Measurements from ENCODE around the gene SLC30A9. TPM values are rescaled to one million over a fixed set of nuclear protein-coding genes. Genes with fewer than 3 reads are reported as not detected.

The SLC30A9 gene
- total and polyA plus RNA-seq, 2 of the 13 experiments (the other 11 are each of a cell fraction or from before 2014, with no cell fraction given) = 27.5 to 72.8 TPM

DNA sequence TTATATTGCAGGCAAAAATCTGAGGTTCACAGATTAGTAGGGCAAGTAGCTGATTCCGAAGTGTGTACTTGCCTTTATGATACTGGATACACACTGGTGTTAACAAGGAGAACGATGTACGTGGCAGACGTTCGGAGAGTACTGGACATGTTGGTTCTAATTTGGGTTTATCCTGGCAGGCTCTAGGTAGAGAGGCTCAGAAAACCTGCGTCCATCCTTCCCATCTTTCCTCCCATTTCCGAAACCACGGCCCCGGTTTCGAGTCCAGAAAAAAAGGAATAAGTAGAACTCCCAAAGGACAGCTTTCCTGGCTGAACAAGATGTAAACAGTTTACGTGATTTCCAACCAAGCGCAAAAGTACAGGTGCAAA lies 351 bp upstream of the SLC30A9 start:
- ChIA-PET POLR2A (interaction anchor here (1.1 to 1.6 kb wide), 3 partner anchors 47 to 667 kb away, joined by 3 to 7 read pairs (median 3); partner anchors contain the start of genes ATP8A1 and TMEM33), CTCF (ENCODE audit: low intra/inter-chr PET ratio, low total read pairs) (no interaction called here)
- Histone ChIP-seq H3K36me3 (replicated peaks in 1 of 2; ENCODE audit: control insufficient read depth in 1 of 2, insufficient read depth in 2 of 2, low read length in 2 of 2) (no peaks in the 10 kb centered on the region), H2AFZ (ENCODE audit: low read length) (peak overlapping the region; percentile 98), H3K27ac (ENCODE audit: extremely low read length, insufficient read depth, low read length) (peak overlapping the region; percentile 54), H3K9me3 (ENCODE audit: low read length) (no peaks in the 10 kb centered on the region), H3K79me2 (ENCODE audit: insufficient read depth, low read length) (peaks cover 39% of the 10 kb centered on the region), H3K27me3 (ENCODE audit: control insufficient read depth in 1 of 2, insufficient read depth in 2 of 2, low read length in 2 of 2) (no peaks in the 10 kb centered on the region; a peak in 1 of 5 replicates), H3K9ac (ENCODE audit: insufficient read depth, low read depth, low read length) (peak overlapping the region; percentile 87), H4K20me1 (ENCODE audit: insufficient read depth, low read length) (peaks cover 5% of the 10 kb centered on the region; the same call in 1 of the 2 replicates), H3K4me3 (replicated peaks in 1 of 3; ENCODE audit: insufficient read depth in 1 of 3, low read depth in 2 of 3, low read length in 3 of 3) (peak overlapping the region; percentile 85 to 89 (median 89)), H3K4me1 (ENCODE audit: insufficient read depth, low read length) (peaks cover 23% of the 10 kb centered on the region), H3K4me2 (ENCODE audit: low read depth, low read length) (peak overlapping the region; percentile 90)
- TF ChIP-seq MYPOP (CRISPR knock-in tag; IDR thresholded peaks at IDR 0.05) (0 out of 2 replicates have a peak, but pooled peaks have one; percentile 3), ZNF878 (CRISPR knock-in tag; IDR thresholded peaks at IDR 0.05) (0 out of 2 replicates have a peak, but pooled peaks have one; percentile 12), HNF4A (CRISPR knock-in tag; IDR thresholded peaks at IDR 0.05) (no peak), SNAI1 (CRISPR knock-in tag; IDR thresholded peaks at IDR 0.05; ENCODE audit: borderline replicate concordance) (0 out of 2 replicates have a peak, but pooled peaks have one; percentile 11), DNMT1 (CRISPR knock-in tag; IDR thresholded peaks at IDR 0.05) (0 out of 2 replicates have a peak, but pooled peaks have one; percentile 4), YEATS2 (CRISPR knock-in tag; IDR thresholded peaks at IDR 0.05; ENCODE audit: borderline replicate concordance) (no peak), ZFYVE20 (CRISPR knock-in tag; IDR thresholded peaks at IDR 0.05; ENCODE audit: borderline replicate concordance, low read depth) (no peak), ZNF546 (CRISPR knock-in tag; conservative IDR thresholded peaks at IDR 0.05) (peak; percentile 14; the same call in 1 of the 2 replicates), GPN1 (CRISPR knock-in tag; IDR thresholded peaks at IDR 0.05; ENCODE audit: borderline replicate concordance) (no peak), ZIK1 (CRISPR knock-in tag; IDR thresholded peaks at IDR 0.05; ENCODE audit: borderline replicate concordance, low read depth) (no peak), ZNF569 (CRISPR knock-in tag; IDR thresholded peaks at IDR 0.05; ENCODE audit: borderline replicate concordance) (0 out of 2 replicates have a peak, but pooled peaks have one; percentile 19), ZNF333 (CRISPR knock-in tag; IDR thresholded peaks at IDR 0.05; ENCODE audit: borderline replicate concordance) (no peak), ZNF607 (CRISPR knock-in tag; IDR thresholded peaks at IDR 0.05; ENCODE audit: borderline replicate concordance) (no peak), ZNF446 (CRISPR knock-in tag; IDR thresholded peaks at IDR 0.05) (no peak), SMARCE1 (IDR thresholded peaks at IDR 0.05; ENCODE audit: borderline replicate concordance) (no peak), ZBTB42 (CRISPR knock-in tag; IDR thresholded peaks at IDR 0.05) (0 out of 2 replicates have a peak, but pooled peaks have one; percentile 40), KDM5A (IDR thresholded peaks at IDR 0.05; ENCODE audit: borderline replicate concordance, low read length) (0 out of 2 replicates have a peak, but pooled peaks have one; percentile 35)
- under 1% methylated on average over 12 of the region's 12 CpGs for WGBS (ENCODE audit: low lambda C conversion rate)
- in situ Hi-C loops (cut with HindIII; ENCODE audit: extremely low pct_ligation_motif_present, low pct_unique_long_range_greater_than_20kb) (no loop called here), intact Hi-C loops (cut with micrococcal nuclease; ENCODE audit: unreplicated experiment) (no loop called here)
- no peak for DNase-seq (ENCODE audit: low spot score)
- BruUV-seq (replicated peaks) = no TSS peak
- no peak for FAIRE-seq
- ATAC-seq = peak; percentile 21

Data from HepG2 (cell line).